Naive thymus-derived CD4-positive, alpha-beta T cell (primary cell): ENCODE data around the gene MROH7. TPM values are rescaled to one million over a fixed set of nuclear protein-coding genes. Genes with fewer than 3 reads are reported as not detected.

Source experiments
- ATAC-seq: fragments of 150-1000 bp; cut with Tn5 transposase; 2 replicates; pipeline ENCODE4 v1.10.0; 2021; ENCODE audit warnings: mild to moderate bottlenecking, moderate library complexity
- CTCF ChIA-PET: fragments of 350-600 bp; sonication (Branson Sonifier 250); formaldehyde crosslinking; loops from one replicate; lab custom pipeline; 2021; ENCODE audit warnings: antibody characterized with exemption; lab: Charles Lee
- POLR2A ChIA-PET: fragments of 350-600 bp; sonication (Branson Sonifier 250); formaldehyde crosslinking; loops from one replicate; lab custom pipeline; 2021; ENCODE audit warnings: antibody characterized with exemption, inconsistent platforms; lab: Charles Lee
- DNase-seq, 9 donors: peaks; one replicate each; pipeline versions ENCODE4 v3.0.0 to v3.0.0-alpha.2; 2020 to 2022; ENCODE audit warnings: mixed read lengths in 1 of 9
- H3K27ac ChIP-seq: one replicate; pipeline ENCODE4 v1.7.0; 2013; ENCODE audit warnings: mild to moderate bottlenecking, low read depth, low read length, moderate library complexity
- H3K27me3 ChIP-seq, 2 donors: one replicate each; pipeline ENCODE4 v1.7.0; 2013; ENCODE audit warnings: low read length in 2 of 2, mild to moderate bottlenecking in 2 of 2, moderate library complexity in 2 of 2; ENCODE audit not compliant: control insufficient read depth in 2 of 2, insufficient read depth in 2 of 2
- H3K36me3 ChIP-seq, 3 experiments: 1 replicate in 2 of 3; 2 replicates in 1 of 3; pipeline ENCODE4 v1.7.0; 2013; ENCODE audit warnings: low read length in 3 of 3, mild to moderate bottlenecking in 3 of 3, moderate library complexity in 1 of 3; ENCODE audit not compliant: insufficient read depth in 3 of 3, control insufficient read depth in 2 of 3
- H3K4me1 ChIP-seq, 2 donors: one replicate each; pipeline ENCODE4 v1.7.0; 2013; ENCODE audit warnings: low read length in 2 of 2, mild to moderate bottlenecking in 2 of 2, moderate library complexity in 1 of 2; ENCODE audit not compliant: control insufficient read depth in 2 of 2, insufficient read depth in 2 of 2
- H3K4me3 ChIP-seq: 2 replicates; pipeline ENCODE4 v1.7.0; 2013; ENCODE audit warnings: mild to moderate bottlenecking, low read length
- H3K9me3 ChIP-seq, 3 experiments: 1 replicate in 2 of 3; 2 replicates in 1 of 3; pipeline ENCODE4 v1.7.0; 2013; ENCODE audit warnings: low read length in 3 of 3; ENCODE audit not compliant: control insufficient read depth in 2 of 3
- H3K27ac Mint-ChIP-seq, 9 donors: one replicate each; pipeline ENCODE4 v1.8.0; 2020 to 2022; ENCODE audit warnings: mixed read lengths in 9 of 9, mild to moderate bottlenecking in 8 of 9, moderate library complexity in 5 of 9, inconsistent platforms in 2 of 9
- H3K27me3 Mint-ChIP-seq, 5 donors: one replicate each; pipeline ENCODE4 v1.8.0; 2021 to 2022; ENCODE audit warnings: mixed read lengths in 5 of 5, mild to moderate bottlenecking in 1 of 5
- H3K36me3 Mint-ChIP-seq, 5 donors: one replicate each; pipeline ENCODE4 v1.8.0; 2020 to 2022; ENCODE audit warnings: mixed read lengths in 5 of 5, mild to moderate bottlenecking in 3 of 5, inconsistent platforms in 1 of 5
- H3K4me1 Mint-ChIP-seq, 7 donors: one replicate each; pipeline ENCODE4 v1.8.0; 2020 to 2022; ENCODE audit warnings: mixed read lengths in 7 of 7, mild to moderate bottlenecking in 3 of 7, inconsistent platforms in 1 of 7
- H3K4me3 Mint-ChIP-seq, 10 donors: one replicate each; pipeline ENCODE4 v1.8.0; 2020 to 2022; ENCODE audit warnings: mild to moderate bottlenecking in 10 of 10, mixed read lengths in 10 of 10, moderate library complexity in 6 of 10, inconsistent platforms in 2 of 10
- H3K9me3 Mint-ChIP-seq, 11 donors: one replicate each; pipeline ENCODE4 v1.8.0; 2020 to 2022; ENCODE audit warnings: mixed read lengths in 11 of 11, mild to moderate bottlenecking in 4 of 11, inconsistent platforms in 1 of 11, moderate library complexity in 1 of 11
- intact Hi-C, 2 donors: fragments of 100-400 bp; cut with micrococcal nuclease; formaldehyde crosslinking; loops; one replicate each; pipeline ENCODE4 v1.15.1; 2023
- polyA plus RNA-seq, 2 donors: library from polyadenylated mRNA; unstranded; fragments of 300-500 nt; fragmentation: Illumina TruSeq; gene quantifications; one replicate each; pipeline ENCODE4 v1.2.3, GENCODE V29; 2021
- total RNA-seq, 6 experiments: library from RNA in 5 of 6; stranded (reverse) in 5 of 6; gene quantifications; 1 replicate in 5 of 6; 2 replicates in 1 of 6; pipeline ENCODE4 v1.2.3 and lab custom pipeline; 2021 to 2026

Gene MROH7
- total and polyA plus RNA-seq, 7 experiments from 2014 or later = 0.15 to 1.9 (median 0.33) TPM; not detected in 3

- Histone ChIP-seq H3K9me3 (no peaks in the 10 kb centered on the region), H3K27me3 (no peaks in the 10 kb centered on the region), H3K4me3 (no peak overlapping the region), H3K4me1 (peaks cover 0 to under 1% of the 10 kb centered on the region in 2 donors), H3K27ac (no peak overlapping the region), H3K36me3 (no peaks in the 10 kb centered on the region)
- POLR2A ChIA-PET = no interaction called here
- H3K36me3 Mint-ChIP-seq = no peaks in the 10 kb centered on the region
- CTCF ChIA-PET = no interaction called here
- H3K4me1 Mint-ChIP-seq = peaks cover 0 to 5% (median 3%) of the 10 kb centered on the region in 7 donors
- H3K27ac Mint-ChIP-seq = no peak overlapping the region
- no peak for ATAC-seq
- DNase-seq = no peak
- H3K4me3 Mint-ChIP-seq = no peak overlapping the region
- no peaks in the 10 kb centered on the region for H3K9me3 Mint-ChIP-seq
- intact Hi-C loops = no loop called here
- H3K27me3 Mint-ChIP-seq = no peaks in the 10 kb centered on the region
Measured at GRCh38 chr1:54610048-54610447, 31.5 kb upstream of the MROH7 start.

GRCh38 chr1:54610601-54611580 lies 30.7 kb upstream of the MROH7 start:
- ChIA-PET CTCF (no interaction called here), POLR2A (no interaction called here)
- H3K4me1 Mint-ChIP-seq = peaks cover 0 to 1% (median 0%) of the 10 kb centered on the region in 7 donors
- H3K36me3 ChIP-seq = no peaks in the 10 kb centered on the region
- H3K27ac ChIP-seq = no peak overlapping the region
- no peak for ATAC-seq
- DNase-seq = no peak
- H3K27ac Mint-ChIP-seq = no peak overlapping the region
- no peaks in the 10 kb centered on the region for H3K27me3 Mint-ChIP-seq
- intact Hi-C loops = no loop called here
- no peaks in the 10 kb centered on the region for H3K9me3 ChIP-seq
- H3K4me3 Mint-ChIP-seq = no peak overlapping the region
- no peaks in the 10 kb centered on the region for H3K27me3 ChIP-seq
- no peaks in the 10 kb centered on the region for H3K4me1 ChIP-seq
- no peaks in the 10 kb centered on the region for H3K36me3 Mint-ChIP-seq
- H3K4me3 ChIP-seq = no peak overlapping the region
- no peaks in the 10 kb centered on the region for H3K9me3 Mint-ChIP-seq

- Mint-ChIP-seq H3K4me1 (no peaks in the 10 kb centered on the region), H3K27me3 (no peaks in the 10 kb centered on the region), H3K4me3 (no peak overlapping the region), H3K9me3 (no peaks in the 10 kb centered on the region), H3K36me3 (no peaks in the 10 kb centered on the region), H3K27ac (no peak overlapping the region)
- ChIA-PET POLR2A (no interaction called here), CTCF (no interaction called here)
- Histone ChIP-seq H3K4me1 (no peaks in the 10 kb centered on the region), H3K4me3 (no peak overlapping the region), H3K27me3 (no peaks in the 10 kb centered on the region), H3K36me3 (no peaks in the 10 kb centered on the region), H3K9me3 (no peaks in the 10 kb centered on the region), H3K27ac (no peak overlapping the region)
- intact Hi-C loops = no loop called here
- DNase-seq (no peak), ATAC-seq (no peak)
Measured at GRCh38 chr1:54611621-54612020, 30.0 kb upstream of the MROH7 start.

- Mint-ChIP-seq H3K4me3 (no peak overlapping the region), H3K4me1 (no peaks in the 10 kb centered on the region), H3K27ac (peak overlapping the region in 1 of 9 donors; percentile 31), H3K27me3 (no peaks in the 10 kb centered on the region), H3K36me3 (no peaks in the 10 kb centered on the region), H3K9me3 (no peaks in the 10 kb centered on the region)
- H3K36me3 ChIP-seq = no peaks in the 10 kb centered on the region
- no peaks in the 10 kb centered on the region for H3K27me3 ChIP-seq
- ChIA-PET CTCF (no interaction called here), POLR2A (no interaction called here)
- H3K4me1 ChIP-seq = no peaks in the 10 kb centered on the region
- no peak overlapping the region for H3K4me3 ChIP-seq
- no peak overlapping the region for H3K27ac ChIP-seq
- no peak for ATAC-seq
- no peaks in the 10 kb centered on the region for H3K9me3 ChIP-seq
- intact Hi-C loops = no loop called here
- DNase-seq = no peak
Measured at GRCh38 chr1:54614024-54614423, 27.6 kb upstream of the MROH7 start.

- Histone ChIP-seq H3K9me3 (no peaks in the 10 kb centered on the region), H3K4me3 (no peak overlapping the region), H3K4me1 (no peaks in the 10 kb centered on the region), H3K27ac (no peak overlapping the region), H3K27me3 (no peaks in the 10 kb centered on the region), H3K36me3 (no peaks in the 10 kb centered on the region)
- POLR2A ChIA-PET = no interaction called here
- Mint-ChIP-seq H3K27me3 (no peaks in the 10 kb centered on the region), H3K4me3 (no peak overlapping the region), H3K9me3 (no peaks in the 10 kb centered on the region), H3K27ac (no peak overlapping the region), H3K36me3 (no peaks in the 10 kb centered on the region), H3K4me1 (no peaks in the 10 kb centered on the region)
- intact Hi-C loops = no loop called here
- CTCF ChIA-PET = interaction anchor here (0.6 kb wide), 1 partner anchor 321 kb away, joined by 3 read pairs; no protein-coding TSS in a partner anchor
- DNase-seq (no peak), ATAC-seq (no peak)
Measured at GRCh38 chr1:54614563-54614962, 27.0 kb upstream of the MROH7 start.

- intact Hi-C loops = no loop called here
- Mint-ChIP-seq H3K27ac (no peak overlapping the region), H3K36me3 (no peaks in the 10 kb centered on the region), H3K4me3 (no peak overlapping the region), H3K27me3 (peaks cover 0 to 6% (median 0%) of the 10 kb centered on the region in 5 donors), H3K4me1 (no peaks in the 10 kb centered on the region), H3K9me3 (no peaks in the 10 kb centered on the region)
- no peaks in the 10 kb centered on the region for H3K9me3 ChIP-seq
- DNase-seq = no peak
- CTCF ChIA-PET = no interaction called here
- H3K4me3 ChIP-seq = no peak overlapping the region
- H3K4me1 ChIP-seq = no peaks in the 10 kb centered on the region
- H3K36me3 ChIP-seq = no peaks in the 10 kb centered on the region
- ATAC-seq = peak; percentile 37
- H3K27ac ChIP-seq = no peak overlapping the region
- POLR2A ChIA-PET = no interaction called here
- H3K27me3 ChIP-seq = no peaks in the 10 kb centered on the region
Measured at GRCh38 chr1:54615531-54616279, 25.9 kb upstream of the MROH7 start.
